Right lobe of liver (tissue), 4 donors: ENCODE results near the gene CNOT4.

Source experiments
- POLR2A ChIP-seq: fragments of 450-650 bp; IDR thresholded peaks from one replicate; pipeline ENCODE4 v1.6.1; 2017; ENCODE audit warnings: antibody characterized with exemption, mild to moderate bottlenecking
- TF ChIP-seq, protein P1 (sequence below), 4 donors: fragments of 200-600 bp in 3 of 4; fragments of 450-650 bp in 1 of 4; IDR thresholded peaks; one replicate each; pipeline versions ENCODE4 v1.5.1 to v1.8.0; 2016 to 2022; ENCODE audit warnings: antibody characterized with exemption in 4 of 4, mild to moderate bottlenecking in 2 of 4
- donor health status: DM: no; HTN: no; CAD: no.
- donor health status: DM: no; HTN: no; CAD: no.
- donor health status: DM: no; HTN: yes; CAD: no.

DNA sequence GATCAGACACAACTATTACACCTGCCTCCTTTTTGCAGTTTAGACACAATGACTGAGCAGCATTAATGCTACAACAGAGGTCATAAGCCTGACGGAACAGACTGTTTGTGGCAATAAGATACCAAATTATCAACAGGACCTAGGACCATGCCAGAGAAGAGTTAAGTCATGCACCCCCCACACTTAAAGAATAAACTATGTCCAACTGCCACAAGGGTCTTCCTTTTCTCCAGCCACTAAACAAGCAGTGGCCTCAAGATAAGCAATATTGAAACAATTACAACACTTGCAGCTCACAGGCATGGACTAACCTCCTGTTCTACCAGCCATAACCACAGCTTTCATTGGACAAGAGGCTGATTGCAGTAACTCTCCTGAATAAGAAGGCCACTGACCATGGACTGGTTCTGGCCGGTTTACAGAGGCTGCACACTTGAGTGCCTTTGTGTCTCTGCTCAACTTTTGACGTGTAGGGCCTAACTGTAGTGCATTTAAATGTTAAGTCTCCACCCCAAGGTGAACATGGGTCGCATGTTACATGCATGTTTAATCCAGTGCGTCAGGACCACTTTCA, 171.8 kb downstream of the CNOT4 start:
- TF ChIP-seq POLR2A = no peak
- TF ChIP-seq, protein P1, sequence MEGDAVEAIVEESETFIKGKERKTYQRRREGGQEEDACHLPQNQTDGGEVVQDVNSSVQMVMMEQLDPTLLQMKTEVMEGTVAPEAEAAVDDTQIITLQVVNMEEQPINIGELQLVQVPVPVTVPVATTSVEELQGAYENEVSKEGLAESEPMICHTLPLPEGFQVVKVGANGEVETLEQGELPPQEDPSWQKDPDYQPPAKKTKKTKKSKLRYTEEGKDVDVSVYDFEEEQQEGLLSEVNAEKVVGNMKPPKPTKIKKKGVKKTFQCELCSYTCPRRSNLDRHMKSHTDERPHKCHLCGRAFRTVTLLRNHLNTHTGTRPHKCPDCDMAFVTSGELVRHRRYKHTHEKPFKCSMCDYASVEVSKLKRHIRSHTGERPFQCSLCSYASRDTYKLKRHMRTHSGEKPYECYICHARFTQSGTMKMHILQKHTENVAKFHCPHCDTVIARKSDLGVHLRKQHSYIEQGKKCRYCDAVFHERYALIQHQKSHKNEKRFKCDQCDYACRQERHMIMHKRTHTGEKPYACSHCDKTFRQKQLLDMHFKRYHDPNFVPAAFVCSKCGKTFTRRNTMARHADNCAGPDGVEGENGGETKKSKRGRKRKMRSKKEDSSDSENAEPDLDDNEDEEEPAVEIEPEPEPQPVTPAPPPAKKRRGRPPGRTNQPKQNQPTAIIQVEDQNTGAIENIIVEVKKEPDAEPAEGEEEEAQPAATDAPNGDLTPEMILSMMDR (IDR thresholded peaks at IDR 0.05) = no peak
